Liver (tissue), 9 donors: ENCODE results near the gene VASH1. TPM values are rescaled to one million over a fixed set of nuclear protein-coding genes. Genes with fewer than 3 reads are reported as not detected.

Experiments
- DNase-seq: peaks from one replicate; pipeline ENCODE4 v3.0.0-alpha.2; 2017; ENCODE audit warnings: low spot score
- H3K27ac ChIP-seq, 2 donors: one replicate each; pipeline ENCODE4 v1.7.0; 2013; ENCODE audit warnings: inconsistent platforms in 2 of 2, low read length in 2 of 2, control low read depth in 1 of 2, low read depth in 1 of 2, mild to moderate bottlenecking in 1 of 2
- H3K27me3 ChIP-seq, 4 donors: one replicate each; pipeline versions ENCODE4 v1.6.1 to v1.7.0; 2013; ENCODE audit warnings: low read length in 3 of 4, inconsistent platforms in 1 of 4, mild to moderate bottlenecking in 1 of 4, moderate library complexity in 1 of 4; ENCODE audit not compliant: control insufficient read depth in 4 of 4, insufficient read depth in 4 of 4
- H3K36me3 ChIP-seq, 4 donors: one replicate each; pipeline versions ENCODE4 v1.6.1 to v1.7.0; 2013; ENCODE audit warnings: low read length in 3 of 4, mild to moderate bottlenecking in 3 of 4, low read depth in 1 of 4, moderate library complexity in 1 of 4; ENCODE audit not compliant: control insufficient read depth in 4 of 4, insufficient read depth in 3 of 4
- H3K4me1 ChIP-seq, 4 donors: one replicate each; pipeline versions ENCODE4 v1.6.1 to v1.7.0; 2013; ENCODE audit warnings: low read length in 3 of 4, mild to moderate bottlenecking in 3 of 4, moderate library complexity in 1 of 4; ENCODE audit not compliant: control insufficient read depth in 4 of 4, insufficient read depth in 4 of 4
- H3K4me3 ChIP-seq, 3 donors: one replicate each; pipeline versions ENCODE4 v1.6.1 to v1.7.0; 2013; ENCODE audit warnings: low read length in 3 of 3, control low read depth in 1 of 3, low read depth in 1 of 3, mild to moderate bottlenecking in 1 of 3
- H3K9ac ChIP-seq, 2 donors: one replicate each; pipeline ENCODE4 v1.7.0; 2013; ENCODE audit warnings: low read length in 2 of 2, mild to moderate bottlenecking in 2 of 2, moderate library complexity in 2 of 2, control low read depth in 1 of 2, low read depth in 1 of 2
- H3K9me3 ChIP-seq, 4 donors: one replicate each; pipeline versions ENCODE4 v1.6.1 to v1.7.0; 2013; ENCODE audit warnings: low read length in 3 of 4; ENCODE audit not compliant: control insufficient read depth in 4 of 4
- EGR1 ChIP-seq, 2 donors: IDR thresholded peaks; 2 replicates each; pipeline ENCODE4 v1.6.1; 2016 to 2018; ENCODE audit warnings: antibody characterized with exemption in 2 of 2, low read depth in 2 of 2
- FOXA1 ChIP-seq: IDR thresholded peaks from 2 replicates; pipeline ENCODE4 v1.6.1; 2016; ENCODE audit warnings: antibody characterized with exemption
- FOXA2 ChIP-seq: IDR thresholded peaks from 2 replicates; pipeline ENCODE4 v1.6.1; 2016; ENCODE audit warnings: antibody characterized with exemption
- GABPA ChIP-seq, 2 donors: IDR thresholded peaks in 1 of 2; conservative IDR thresholded peaks in 1 of 2; 2 replicates each; pipeline ENCODE4 v1.6.1; 2016; ENCODE audit warnings: antibody characterized with exemption in 2 of 2, mild to moderate bottlenecking in 1 of 2, moderate library complexity in 1 of 2
- HNF4A ChIP-seq, 2 donors: conservative IDR thresholded peaks; 2 replicates each; pipeline ENCODE4 v1.6.1; 2016; ENCODE audit warnings: antibody characterized with exemption in 2 of 2, mild to moderate bottlenecking in 2 of 2
- HNF4G ChIP-seq: IDR thresholded peaks from 2 replicates; pipeline ENCODE4 v1.6.1; 2016; ENCODE audit warnings: antibody characterized with exemption
- RXRA ChIP-seq, 2 donors: IDR thresholded peaks; 2 replicates each; pipeline ENCODE4 v1.6.1; 2017 to 2018; ENCODE audit warnings: antibody characterized with exemption in 2 of 2, mild to moderate bottlenecking in 1 of 2
- SP1 ChIP-seq: IDR thresholded peaks from 2 replicates; pipeline ENCODE4 v1.6.1; 2018; ENCODE audit warnings: antibody characterized with exemption, mild to moderate bottlenecking
- TAF1 ChIP-seq: conservative IDR thresholded peaks from 2 replicates; pipeline ENCODE4 v1.6.1; 2016; ENCODE audit warnings: antibody characterized with exemption, mild to moderate bottlenecking
- WGBS: extraction: QIAGEN DNeasy Blood & Tissue Kit; methylation state at CpG from one replicate; pipeline ENCODE4 v1.1.7; 2013; 5-methylcytosine and 5-hydroxymethylcytosine counted together
- polyA plus RNA-seq, 2 donors: library from polyadenylated mRNA; stranded (reverse) in 1 of 2; unstranded in 1 of 2; fragments of 200-250 nt in 1 of 2; fragments of >200 nt in 1 of 2; fragmentation: Nextera tagmentation in 1 of 2; extraction: Ambion mirVana in 1 of 2; gene quantifications; one replicate each; pipeline versions ENCODE4 v1.2.1 to v1.2.3, GENCODE V29; 2013 to 2015
- total RNA-seq, 2 donors: library from RNA; depleted of rRNA; stranded (reverse); fragments of >200 nt; gene quantifications; one replicate each; pipeline ENCODE4 v1.2.3, GENCODE V29; 2014
- TF ChIP-seq, protein P1 (sequence below): IDR thresholded peaks from 2 replicates; pipeline ENCODE4 v1.6.1; 2016; ENCODE audit warnings: antibody characterized with exemption
- TF ChIP-seq, protein P2 (sequence below): fragments of 150-350 bp; IDR thresholded peaks from 2 replicates; pipeline ENCODE4 v1.5.1; 2017; ENCODE audit warnings: improper control_type of control experiment, low read depth, low read length; ENCODE audit not compliant: missing input control
- TF ChIP-seq, protein P3 (sequence below): IDR thresholded peaks from 2 replicates; pipeline ENCODE4 v1.6.1; 2016; ENCODE audit warnings: antibody characterized with exemption
- TF ChIP-seq, protein P4 (sequence below): IDR thresholded peaks from 2 replicates; pipeline ENCODE4 v1.6.1; 2016; ENCODE audit warnings: antibody characterized with exemption, mild to moderate bottlenecking
- donor health status: healthy.
- donor health status: healthy.
- donor health status: healthy.
- donor health status: healthy.
- donor health status: healthy.

VASH1 gene
- total and polyA plus RNA-seq, 4 donors, result 0.94 to 5.9 (median 4.3) TPM

DNA sequence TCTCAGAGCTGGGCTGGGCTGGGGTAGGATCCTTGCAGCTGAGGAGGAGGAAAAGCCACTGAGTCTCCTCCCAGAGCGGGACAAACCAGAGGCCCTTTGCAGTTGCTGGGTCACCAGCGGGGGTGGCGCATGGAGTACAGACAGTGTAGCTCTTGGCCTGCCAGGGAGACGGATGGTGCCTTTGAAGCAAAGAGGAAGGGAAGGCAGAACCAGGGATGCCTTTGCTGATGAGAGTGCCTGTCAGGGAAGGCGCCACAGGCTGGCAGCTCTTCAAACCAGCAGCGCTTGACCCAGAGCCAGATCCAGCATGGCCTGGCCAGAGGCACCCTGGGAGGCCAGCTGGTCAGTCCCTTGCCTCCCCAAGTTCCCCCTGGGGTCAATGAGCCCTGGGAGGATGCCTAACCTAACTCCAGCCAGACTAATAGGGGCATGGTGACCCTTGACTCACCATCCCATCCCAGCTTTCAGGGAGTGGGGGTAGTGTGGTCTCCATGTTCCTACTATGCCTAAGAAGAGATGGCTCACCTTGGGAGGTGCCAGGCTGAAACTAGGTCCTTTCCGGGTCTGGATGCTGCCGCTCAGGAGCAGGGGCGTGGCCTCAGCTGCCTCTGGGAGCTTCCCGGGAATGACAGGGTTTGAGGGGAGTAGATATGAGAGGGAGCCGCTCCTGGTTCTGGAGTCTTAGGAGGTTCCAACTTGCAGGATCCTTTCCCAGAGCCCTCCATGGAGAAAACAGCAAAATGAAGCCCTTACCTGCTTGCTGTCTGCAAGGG is 19.8 kb downstream of the VASH1 start:
- WGBS, result 85% methylated on average over 11 of the region's 11 CpGs
- TF ChIP-seq FOXA1 (no peak), SP1 (peak; percentile 6), RXRA (IDR thresholded peaks at IDR 0.05) (peak in 1 of 2 donors; percentile 33), HNF4G (no peak), GABPA (IDR thresholded peaks at IDR 0.05 in 1 of 2, conservative IDR thresholded peaks at IDR 0.05 in 1 of 2) (no peak)
- TF ChIP-seq, protein P1, sequence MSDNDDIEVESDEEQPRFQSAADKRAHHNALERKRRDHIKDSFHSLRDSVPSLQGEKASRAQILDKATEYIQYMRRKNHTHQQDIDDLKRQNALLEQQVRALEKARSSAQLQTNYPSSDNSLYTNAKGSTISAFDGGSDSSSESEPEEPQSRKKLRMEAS, result no peak
- TF ChIP-seq, protein P2, sequence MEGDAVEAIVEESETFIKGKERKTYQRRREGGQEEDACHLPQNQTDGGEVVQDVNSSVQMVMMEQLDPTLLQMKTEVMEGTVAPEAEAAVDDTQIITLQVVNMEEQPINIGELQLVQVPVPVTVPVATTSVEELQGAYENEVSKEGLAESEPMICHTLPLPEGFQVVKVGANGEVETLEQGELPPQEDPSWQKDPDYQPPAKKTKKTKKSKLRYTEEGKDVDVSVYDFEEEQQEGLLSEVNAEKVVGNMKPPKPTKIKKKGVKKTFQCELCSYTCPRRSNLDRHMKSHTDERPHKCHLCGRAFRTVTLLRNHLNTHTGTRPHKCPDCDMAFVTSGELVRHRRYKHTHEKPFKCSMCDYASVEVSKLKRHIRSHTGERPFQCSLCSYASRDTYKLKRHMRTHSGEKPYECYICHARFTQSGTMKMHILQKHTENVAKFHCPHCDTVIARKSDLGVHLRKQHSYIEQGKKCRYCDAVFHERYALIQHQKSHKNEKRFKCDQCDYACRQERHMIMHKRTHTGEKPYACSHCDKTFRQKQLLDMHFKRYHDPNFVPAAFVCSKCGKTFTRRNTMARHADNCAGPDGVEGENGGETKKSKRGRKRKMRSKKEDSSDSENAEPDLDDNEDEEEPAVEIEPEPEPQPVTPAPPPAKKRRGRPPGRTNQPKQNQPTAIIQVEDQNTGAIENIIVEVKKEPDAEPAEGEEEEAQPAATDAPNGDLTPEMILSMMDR, result no peak
- no peak overlapping the region for H3K4me3 ChIP-seq
- H3K27me3 ChIP-seq, result no peaks in the 10 kb centered on the region
- no peak for DNase-seq
- H3K4me1 ChIP-seq, result peaks cover 0 to 5% (median 0%) of the 10 kb centered on the region in 4 donors
- H3K36me3 ChIP-seq, result peaks cover 0 to 24% (median 9%) of the 10 kb centered on the region in 4 donors
- no peak overlapping the region for H3K27ac ChIP-seq
- H3K9me3 ChIP-seq, result no peaks in the 10 kb centered on the region
- H3K9ac ChIP-seq, result no peak overlapping the region

GRCh38 chr14:76781648-76782051 is 20.4 kb downstream of the VASH1 start:
- WGBS, result 86% methylated on average over 2 of the region's 2 CpGs
- peaks cover 0 to 5% (median 0%) of the 10 kb centered on the region in 4 donors for H3K4me1 ChIP-seq
- no peak for DNase-seq
- no peak for TF ChIP-seq FOXA1
- no peak for TF ChIP-seq TAF1
- TF ChIP-seq FOXA2, result no peak
- no peak for TF ChIP-seq HNF4A (conservative IDR thresholded peaks at IDR 0.05)
- TF ChIP-seq RXRA (IDR thresholded peaks at IDR 0.05), result no peak
- TF ChIP-seq EGR1 (IDR thresholded peaks at IDR 0.05; ENCODE audit: low read depth in 2 of 2), result no peak
- no peaks in the 10 kb centered on the region for H3K27me3 ChIP-seq
- H3K9me3 ChIP-seq, result no peaks in the 10 kb centered on the region
- H3K4me3 ChIP-seq, result no peak overlapping the region
- no peak overlapping the region for H3K27ac ChIP-seq
- H3K9ac ChIP-seq, result no peak overlapping the region
- peaks cover 0 to 27% (median 12%) of the 10 kb centered on the region in 4 donors for H3K36me3 ChIP-seq

DNA sequence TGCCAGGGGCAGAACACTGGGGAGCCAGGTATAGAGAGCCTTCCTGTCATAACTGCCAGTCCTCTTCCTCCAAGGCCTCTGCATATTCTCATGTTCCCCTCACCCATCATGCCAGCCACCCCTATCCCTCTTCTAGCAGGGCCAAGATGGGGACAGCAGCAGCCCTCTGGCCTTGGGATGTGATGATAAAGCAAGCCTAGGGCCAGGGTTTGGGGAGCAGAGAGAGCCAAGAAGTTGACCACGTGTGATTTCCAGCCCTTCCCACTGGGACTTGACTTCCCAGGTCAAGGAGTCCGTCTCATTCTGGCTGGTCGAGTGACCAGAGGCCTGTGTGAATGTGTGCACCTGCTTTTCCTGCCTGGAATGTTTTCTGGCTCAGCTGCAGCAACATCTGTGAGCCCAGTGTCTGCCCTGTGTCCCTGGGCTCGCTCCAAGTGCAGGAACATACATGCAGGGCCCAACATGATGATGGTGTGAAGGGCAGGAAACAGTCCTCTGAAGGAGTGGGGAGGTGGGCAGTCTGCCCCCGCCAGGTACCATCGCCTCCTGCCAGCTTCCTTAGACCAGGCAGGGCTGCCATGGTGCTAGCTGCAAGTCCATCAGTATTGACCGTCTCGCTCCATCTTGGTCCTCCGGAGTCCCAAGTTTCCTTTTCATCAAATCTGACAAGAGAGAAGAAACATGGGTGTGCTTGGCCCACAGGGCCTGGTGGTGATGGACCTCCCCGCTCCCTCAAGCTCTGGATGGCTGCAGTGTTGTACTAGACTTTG is 21.0 kb downstream of the VASH1 start:
- TF ChIP-seq, protein P3, sequence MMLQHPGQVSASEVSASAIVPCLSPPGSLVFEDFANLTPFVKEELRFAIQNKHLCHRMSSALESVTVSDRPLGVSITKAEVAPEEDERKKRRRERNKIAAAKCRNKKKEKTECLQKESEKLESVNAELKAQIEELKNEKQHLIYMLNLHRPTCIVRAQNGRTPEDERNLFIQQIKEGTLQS, result no peak
- TF ChIP-seq, protein P4, sequence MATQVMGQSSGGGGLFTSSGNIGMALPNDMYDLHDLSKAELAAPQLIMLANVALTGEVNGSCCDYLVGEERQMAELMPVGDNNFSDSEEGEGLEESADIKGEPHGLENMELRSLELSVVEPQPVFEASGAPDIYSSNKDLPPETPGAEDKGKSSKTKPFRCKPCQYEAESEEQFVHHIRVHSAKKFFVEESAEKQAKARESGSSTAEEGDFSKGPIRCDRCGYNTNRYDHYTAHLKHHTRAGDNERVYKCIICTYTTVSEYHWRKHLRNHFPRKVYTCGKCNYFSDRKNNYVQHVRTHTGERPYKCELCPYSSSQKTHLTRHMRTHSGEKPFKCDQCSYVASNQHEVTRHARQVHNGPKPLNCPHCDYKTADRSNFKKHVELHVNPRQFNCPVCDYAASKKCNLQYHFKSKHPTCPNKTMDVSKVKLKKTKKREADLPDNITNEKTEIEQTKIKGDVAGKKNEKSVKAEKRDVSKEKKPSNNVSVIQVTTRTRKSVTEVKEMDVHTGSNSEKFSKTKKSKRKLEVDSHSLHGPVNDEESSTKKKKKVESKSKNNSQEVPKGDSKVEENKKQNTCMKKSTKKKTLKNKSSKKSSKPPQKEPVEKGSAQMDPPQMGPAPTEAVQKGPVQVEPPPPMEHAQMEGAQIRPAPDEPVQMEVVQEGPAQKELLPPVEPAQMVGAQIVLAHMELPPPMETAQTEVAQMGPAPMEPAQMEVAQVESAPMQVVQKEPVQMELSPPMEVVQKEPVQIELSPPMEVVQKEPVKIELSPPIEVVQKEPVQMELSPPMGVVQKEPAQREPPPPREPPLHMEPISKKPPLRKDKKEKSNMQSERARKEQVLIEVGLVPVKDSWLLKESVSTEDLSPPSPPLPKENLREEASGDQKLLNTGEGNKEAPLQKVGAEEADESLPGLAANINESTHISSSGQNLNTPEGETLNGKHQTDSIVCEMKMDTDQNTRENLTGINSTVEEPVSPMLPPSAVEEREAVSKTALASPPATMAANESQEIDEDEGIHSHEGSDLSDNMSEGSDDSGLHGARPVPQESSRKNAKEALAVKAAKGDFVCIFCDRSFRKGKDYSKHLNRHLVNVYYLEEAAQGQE, result no peak
- no peak for TF ChIP-seq HNF4A (conservative IDR thresholded peaks at IDR 0.05)
- H3K9me3 ChIP-seq, result no peaks in the 10 kb centered on the region
- WGBS, result 88% methylated on average over 10 of the region's 10 CpGs
- H3K36me3 ChIP-seq, result peaks cover 2 to 32% (median 18%) of the 10 kb centered on the region in 4 donors
- H3K27ac ChIP-seq, result no peak overlapping the region
- H3K4me1 ChIP-seq, result peaks cover 0 to 5% (median 0%) of the 10 kb centered on the region in 4 donors
- H3K4me3 ChIP-seq, result no peak overlapping the region
- no peak overlapping the region for H3K9ac ChIP-seq
- H3K27me3 ChIP-seq, result no peaks in the 10 kb centered on the region
- no peak for DNase-seq
